GM23338 (cell line): ENCODE results near the gene TSPAN13. TPM values are rescaled to one million over a fixed set of nuclear protein-coding genes. Genes with fewer than 3 reads are reported as not detected.

Experiments used
- ATAC-seq: fragments of 200-7000 bp; cut with Tn5 transposase; 3 replicates; pipeline ENCODE4 v1.9.1; 2020
- DNase-seq: peaks from one replicate; pipeline ENCODE4 v3.0.0-alpha.2; 2015; ENCODE audit warnings: low spot score
- H2AFZ ChIP-seq: fragments of 200-600 bp; sonication (generic); 2 replicates; pipeline ENCODE4 v1.8.0; 2016; ENCODE audit warnings: antibody characterized with exemption, mild to moderate bottlenecking, moderate library complexity
- H3F3A ChIP-seq: fragments of 200-600 bp; sonication (generic); replicated peaks from 2 replicates; pipeline ENCODE4 v1.8.0; 2017; ENCODE audit warnings: antibody characterized with exemption, mixed run types, low read depth
- H3K27ac ChIP-seq: fragments of 200-600 bp; sonication (generic); 2 replicates; pipeline ENCODE4 v1.6.1; 2016; ENCODE audit warnings: low read depth
- H3K27me3 ChIP-seq: fragments of 200-600 bp; sonication (generic); 2 replicates; pipeline ENCODE4 v1.8.0; 2016; ENCODE audit warnings: mild to moderate bottlenecking, mixed run types, moderate library complexity; ENCODE audit not compliant: insufficient read depth
- H3K36me3 ChIP-seq: fragments of 200-600 bp; sonication (generic); 2 replicates; pipeline ENCODE4 v1.8.0; 2016; ENCODE audit warnings: mild to moderate bottlenecking; ENCODE audit not compliant: insufficient read depth
- H3K4me1 ChIP-seq: fragments of 200-600 bp; sonication (generic); 2 replicates; pipeline ENCODE4 v1.8.0; 2016; ENCODE audit warnings: mild to moderate bottlenecking, moderate library complexity; ENCODE audit not compliant: insufficient read depth
- H3K4me2 ChIP-seq: fragments of 200-600 bp; sonication (generic); 2 replicates; pipeline ENCODE4 v1.7.1; 2017; ENCODE audit warnings: mixed run types
- H3K4me3 ChIP-seq: fragments of 200-600 bp; sonication (generic); 2 replicates; pipeline ENCODE4 v1.6.1; 2016; ENCODE audit warnings: mixed run types
- H3K79me2 ChIP-seq: fragments of 200-600 bp; sonication (generic); replicated peaks from 2 replicates; pipeline ENCODE4 v1.8.0; 2017; ENCODE audit warnings: mild to moderate bottlenecking; ENCODE audit not compliant: insufficient read depth
- H3K9me2 ChIP-seq: fragments of 200-600 bp; sonication (generic); 2 replicates; pipeline ENCODE4 v1.8.0; 2017; ENCODE audit not compliant: insufficient read depth
- H4K20me1 ChIP-seq: fragments of 200-600 bp; sonication (generic); replicated peaks from 2 replicates; pipeline ENCODE4 v1.8.0; 2017; ENCODE audit warnings: mild to moderate bottlenecking; ENCODE audit not compliant: insufficient read depth
- H3K27ac Mint-ChIP-seq: 2 replicates; pipeline ENCODE4 v1.8.0; 2020; ENCODE audit warnings: inconsistent platforms, mild to moderate bottlenecking, moderate library complexity, mixed read lengths
- H3K27me3 Mint-ChIP-seq: 3 replicates; pipeline ENCODE4 v1.8.0; 2022; ENCODE audit warnings: low read depth, mild to moderate bottlenecking, moderate library complexity, mixed read lengths, inconsistent platforms; ENCODE audit not compliant: insufficient read depth, poor library complexity
- H3K36me3 Mint-ChIP-seq: 3 replicates; pipeline ENCODE4 v1.8.0; 2021; ENCODE audit warnings: low read depth, mild to moderate bottlenecking, inconsistent platforms, moderate library complexity, mixed read lengths
- H3K4me1 Mint-ChIP-seq: 3 replicates; pipeline ENCODE4 v1.8.0; 2020; ENCODE audit warnings: mild to moderate bottlenecking, inconsistent platforms, mixed read lengths
- H3K4me3 Mint-ChIP-seq: 3 replicates; pipeline ENCODE4 v1.8.0; 2021; ENCODE audit warnings: moderate library complexity, mild to moderate bottlenecking, inconsistent platforms, mixed read lengths
- H3K9me3 Mint-ChIP-seq: 3 replicates; pipeline ENCODE4 v1.8.0; 2020; ENCODE audit warnings: moderate library complexity, mild to moderate bottlenecking, inconsistent platforms, mixed read lengths
- CREB1 ChIP-seq: fragments of 250-450 bp; sonication (Bioruptor Pico); IDR thresholded peaks from 2 replicates; pipeline ENCODE4 v1.5.0; 2020; ENCODE audit warnings: low read depth, mild to moderate bottlenecking, moderate library complexity
- EZH2 ChIP-seq: fragments of 200-600 bp; sonication (generic); IDR thresholded peaks from one replicate; pipeline ENCODE4 v1.8.0; 2017; ENCODE audit warnings: antibody characterized with exemption, mild to moderate bottlenecking, low read depth; ENCODE audit not compliant: unreplicated experiment
- EZH2phosphoT487 ChIP-seq: fragments of 200-600 bp; sonication (generic); IDR thresholded peaks from one replicate; pipeline ENCODE4 v1.8.1; 2018; ENCODE audit warnings: antibody characterized with exemption; ENCODE audit not compliant: unreplicated experiment
- JUNB ChIP-seq: IDR thresholded peaks from one replicate; pipeline ENCODE4 v1.6.1; 2016; ENCODE audit warnings: antibody characterized with exemption; ENCODE audit not compliant: unreplicated experiment
- NANOG ChIP-seq: IDR thresholded peaks from 2 replicates; pipeline ENCODE4 v1.6.1; 2016; ENCODE audit warnings: antibody characterized with exemption, borderline replicate concordance
- POLR2AphosphoS5 ChIP-seq: IDR thresholded peaks from 2 replicates; pipeline ENCODE4 v1.6.1; 2016; ENCODE audit warnings: antibody characterized with exemption, low read depth
- STAT1 ChIP-seq: IDR thresholded peaks from one replicate; pipeline ENCODE4 v1.6.1; 2016; ENCODE audit warnings: antibody characterized with exemption; ENCODE audit not compliant: unreplicated experiment
- ZNF114 ChIP-seq: fragments of 250-450 bp; sonication (Bioruptor Pico); IDR thresholded peaks from 2 replicates; pipeline ENCODE4 v1.5.0; 2020; ENCODE audit warnings: mild to moderate bottlenecking, moderate library complexity
- ZNF331 ChIP-seq: fragments of 250-450 bp; sonication (Bioruptor Pico); IDR thresholded peaks from 2 replicates; pipeline ENCODE4 v1.5.0; 2020; ENCODE audit warnings: low read depth, mild to moderate bottlenecking, moderate library complexity
- polyA plus RNA-seq: library from polyadenylated mRNA; unstranded; fragments of >200 nt; fragmentation: Nextera tagmentation; extraction: Ambion mirVana; gene quantifications from 2 replicates; pipeline ENCODE4 v1.2.1, GENCODE V29; 2016
- total RNA-seq: library from RNA; depleted of rRNA; stranded (reverse); fragments of >200 nt; shearing (Covaris generic); gene quantifications from 2 replicates; pipeline ENCODE4 v1.2.3, GENCODE V29; 2014
- TF ChIP-seq, protein P1 (sequence below): IDR thresholded peaks from 2 replicates; pipeline ENCODE4 v1.6.1; 2016; ENCODE audit warnings: antibody characterized with exemption
- TF ChIP-seq, protein P2 (sequence below): IDR thresholded peaks from one replicate; pipeline ENCODE4 v1.6.1; 2018; ENCODE audit warnings: antibody characterized with exemption; ENCODE audit not compliant: unreplicated experiment
- TF ChIP-seq, protein P3 (sequence below), 2 experiments: fragments of 200-600 bp in 1 of 2; sonication (generic) in 1 of 2; conservative IDR thresholded peaks; 2 replicates each; pipeline versions ENCODE4 v1.5.1 to v1.6.1; 2016 to 2017; ENCODE audit warnings: antibody characterized with exemption in 2 of 2, low read depth in 2 of 2, mild to moderate bottlenecking in 2 of 2, moderate library complexity in 1 of 2
- TF ChIP-seq, protein P4 (sequence below): fragments of 250-450 bp; sonication (Bioruptor Pico); IDR thresholded peaks from 2 replicates; pipeline ENCODE4 v1.5.0; 2020; ENCODE audit warnings: mild to moderate bottlenecking, moderate library complexity

TSPAN13 gene
- total and polyA plus RNA-seq, 2 experiments from 2014 or later = 27.6 to 40.9 TPM

DNA sequence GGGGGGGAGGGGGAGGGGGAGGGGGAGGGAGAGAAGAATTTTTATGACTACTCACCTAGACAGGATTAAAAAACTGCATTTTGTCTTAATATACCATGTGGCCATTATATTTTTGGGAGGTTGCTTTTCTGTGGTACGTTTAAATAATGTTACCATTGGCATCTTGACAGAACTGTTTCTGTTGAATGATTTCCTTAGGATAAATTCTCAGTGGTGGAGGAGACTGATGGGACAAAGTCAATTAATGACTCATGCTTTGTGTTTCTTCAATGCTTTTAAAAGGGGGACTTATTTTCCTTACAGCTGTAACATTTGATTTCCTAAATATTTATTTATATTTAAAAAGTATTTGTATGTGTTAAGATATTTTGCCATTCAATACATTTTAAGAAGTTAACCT, 37.5 kb downstream of the TSPAN13 start:
- Histone ChIP-seq H3K27ac (no peak overlapping the region), H3K4me3 (no peak overlapping the region), H3K36me3 (no peaks in the 10 kb centered on the region), H3K27me3 (no peaks in the 10 kb centered on the region), H3K9me2 (no peaks in the 10 kb centered on the region), H3K4me1 (no peaks in the 10 kb centered on the region), H4K20me1 (no peaks in the 10 kb centered on the region), H2AFZ (no peak overlapping the region), H3F3A (no peaks in the 10 kb centered on the region), H3K4me2 (no peak overlapping the region), H3K79me2 (no peaks in the 10 kb centered on the region)
- H3K27me3 Mint-ChIP-seq = no peaks in the 10 kb centered on the region
- no peak overlapping the region for H3K4me3 Mint-ChIP-seq
- H3K4me1 Mint-ChIP-seq = no peaks in the 10 kb centered on the region
- peaks cover 3% of the 10 kb centered on the region; the same call in 2 of the 3 replicates for H3K36me3 Mint-ChIP-seq
- H3K9me3 Mint-ChIP-seq = no peaks in the 10 kb centered on the region; the same call in 1 of the 3 replicates
- TF ChIP-seq ZNF331 (CRISPR knock-in tag) = no peak
- TF ChIP-seq, protein P1, sequence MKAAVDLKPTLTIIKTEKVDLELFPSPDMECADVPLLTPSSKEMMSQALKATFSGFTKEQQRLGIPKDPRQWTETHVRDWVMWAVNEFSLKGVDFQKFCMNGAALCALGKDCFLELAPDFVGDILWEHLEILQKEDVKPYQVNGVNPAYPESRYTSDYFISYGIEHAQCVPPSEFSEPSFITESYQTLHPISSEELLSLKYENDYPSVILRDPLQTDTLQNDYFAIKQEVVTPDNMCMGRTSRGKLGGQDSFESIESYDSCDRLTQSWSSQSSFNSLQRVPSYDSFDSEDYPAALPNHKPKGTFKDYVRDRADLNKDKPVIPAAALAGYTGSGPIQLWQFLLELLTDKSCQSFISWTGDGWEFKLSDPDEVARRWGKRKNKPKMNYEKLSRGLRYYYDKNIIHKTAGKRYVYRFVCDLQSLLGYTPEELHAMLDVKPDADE = no peak
- TF ChIP-seq, protein P2, sequence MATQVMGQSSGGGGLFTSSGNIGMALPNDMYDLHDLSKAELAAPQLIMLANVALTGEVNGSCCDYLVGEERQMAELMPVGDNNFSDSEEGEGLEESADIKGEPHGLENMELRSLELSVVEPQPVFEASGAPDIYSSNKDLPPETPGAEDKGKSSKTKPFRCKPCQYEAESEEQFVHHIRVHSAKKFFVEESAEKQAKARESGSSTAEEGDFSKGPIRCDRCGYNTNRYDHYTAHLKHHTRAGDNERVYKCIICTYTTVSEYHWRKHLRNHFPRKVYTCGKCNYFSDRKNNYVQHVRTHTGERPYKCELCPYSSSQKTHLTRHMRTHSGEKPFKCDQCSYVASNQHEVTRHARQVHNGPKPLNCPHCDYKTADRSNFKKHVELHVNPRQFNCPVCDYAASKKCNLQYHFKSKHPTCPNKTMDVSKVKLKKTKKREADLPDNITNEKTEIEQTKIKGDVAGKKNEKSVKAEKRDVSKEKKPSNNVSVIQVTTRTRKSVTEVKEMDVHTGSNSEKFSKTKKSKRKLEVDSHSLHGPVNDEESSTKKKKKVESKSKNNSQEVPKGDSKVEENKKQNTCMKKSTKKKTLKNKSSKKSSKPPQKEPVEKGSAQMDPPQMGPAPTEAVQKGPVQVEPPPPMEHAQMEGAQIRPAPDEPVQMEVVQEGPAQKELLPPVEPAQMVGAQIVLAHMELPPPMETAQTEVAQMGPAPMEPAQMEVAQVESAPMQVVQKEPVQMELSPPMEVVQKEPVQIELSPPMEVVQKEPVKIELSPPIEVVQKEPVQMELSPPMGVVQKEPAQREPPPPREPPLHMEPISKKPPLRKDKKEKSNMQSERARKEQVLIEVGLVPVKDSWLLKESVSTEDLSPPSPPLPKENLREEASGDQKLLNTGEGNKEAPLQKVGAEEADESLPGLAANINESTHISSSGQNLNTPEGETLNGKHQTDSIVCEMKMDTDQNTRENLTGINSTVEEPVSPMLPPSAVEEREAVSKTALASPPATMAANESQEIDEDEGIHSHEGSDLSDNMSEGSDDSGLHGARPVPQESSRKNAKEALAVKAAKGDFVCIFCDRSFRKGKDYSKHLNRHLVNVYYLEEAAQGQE = no peak
- TF ChIP-seq ZNF114 = no peak
- no peak for TF ChIP-seq STAT1
- TF ChIP-seq, protein P3, sequence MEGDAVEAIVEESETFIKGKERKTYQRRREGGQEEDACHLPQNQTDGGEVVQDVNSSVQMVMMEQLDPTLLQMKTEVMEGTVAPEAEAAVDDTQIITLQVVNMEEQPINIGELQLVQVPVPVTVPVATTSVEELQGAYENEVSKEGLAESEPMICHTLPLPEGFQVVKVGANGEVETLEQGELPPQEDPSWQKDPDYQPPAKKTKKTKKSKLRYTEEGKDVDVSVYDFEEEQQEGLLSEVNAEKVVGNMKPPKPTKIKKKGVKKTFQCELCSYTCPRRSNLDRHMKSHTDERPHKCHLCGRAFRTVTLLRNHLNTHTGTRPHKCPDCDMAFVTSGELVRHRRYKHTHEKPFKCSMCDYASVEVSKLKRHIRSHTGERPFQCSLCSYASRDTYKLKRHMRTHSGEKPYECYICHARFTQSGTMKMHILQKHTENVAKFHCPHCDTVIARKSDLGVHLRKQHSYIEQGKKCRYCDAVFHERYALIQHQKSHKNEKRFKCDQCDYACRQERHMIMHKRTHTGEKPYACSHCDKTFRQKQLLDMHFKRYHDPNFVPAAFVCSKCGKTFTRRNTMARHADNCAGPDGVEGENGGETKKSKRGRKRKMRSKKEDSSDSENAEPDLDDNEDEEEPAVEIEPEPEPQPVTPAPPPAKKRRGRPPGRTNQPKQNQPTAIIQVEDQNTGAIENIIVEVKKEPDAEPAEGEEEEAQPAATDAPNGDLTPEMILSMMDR (conservative IDR thresholded peaks at IDR 0.05; ENCODE audit: low read depth in 2 of 2) = no peak
- TF ChIP-seq NANOG = no peak
- no peak for TF ChIP-seq POLR2AphosphoS5
- TF ChIP-seq JUNB = no peak
- TF ChIP-seq EZH2 = no peak
- TF ChIP-seq CREB1 (CRISPR knock-in tag) = no peak
- no peak for TF ChIP-seq EZH2phosphoT487
- TF ChIP-seq, protein P4, sequence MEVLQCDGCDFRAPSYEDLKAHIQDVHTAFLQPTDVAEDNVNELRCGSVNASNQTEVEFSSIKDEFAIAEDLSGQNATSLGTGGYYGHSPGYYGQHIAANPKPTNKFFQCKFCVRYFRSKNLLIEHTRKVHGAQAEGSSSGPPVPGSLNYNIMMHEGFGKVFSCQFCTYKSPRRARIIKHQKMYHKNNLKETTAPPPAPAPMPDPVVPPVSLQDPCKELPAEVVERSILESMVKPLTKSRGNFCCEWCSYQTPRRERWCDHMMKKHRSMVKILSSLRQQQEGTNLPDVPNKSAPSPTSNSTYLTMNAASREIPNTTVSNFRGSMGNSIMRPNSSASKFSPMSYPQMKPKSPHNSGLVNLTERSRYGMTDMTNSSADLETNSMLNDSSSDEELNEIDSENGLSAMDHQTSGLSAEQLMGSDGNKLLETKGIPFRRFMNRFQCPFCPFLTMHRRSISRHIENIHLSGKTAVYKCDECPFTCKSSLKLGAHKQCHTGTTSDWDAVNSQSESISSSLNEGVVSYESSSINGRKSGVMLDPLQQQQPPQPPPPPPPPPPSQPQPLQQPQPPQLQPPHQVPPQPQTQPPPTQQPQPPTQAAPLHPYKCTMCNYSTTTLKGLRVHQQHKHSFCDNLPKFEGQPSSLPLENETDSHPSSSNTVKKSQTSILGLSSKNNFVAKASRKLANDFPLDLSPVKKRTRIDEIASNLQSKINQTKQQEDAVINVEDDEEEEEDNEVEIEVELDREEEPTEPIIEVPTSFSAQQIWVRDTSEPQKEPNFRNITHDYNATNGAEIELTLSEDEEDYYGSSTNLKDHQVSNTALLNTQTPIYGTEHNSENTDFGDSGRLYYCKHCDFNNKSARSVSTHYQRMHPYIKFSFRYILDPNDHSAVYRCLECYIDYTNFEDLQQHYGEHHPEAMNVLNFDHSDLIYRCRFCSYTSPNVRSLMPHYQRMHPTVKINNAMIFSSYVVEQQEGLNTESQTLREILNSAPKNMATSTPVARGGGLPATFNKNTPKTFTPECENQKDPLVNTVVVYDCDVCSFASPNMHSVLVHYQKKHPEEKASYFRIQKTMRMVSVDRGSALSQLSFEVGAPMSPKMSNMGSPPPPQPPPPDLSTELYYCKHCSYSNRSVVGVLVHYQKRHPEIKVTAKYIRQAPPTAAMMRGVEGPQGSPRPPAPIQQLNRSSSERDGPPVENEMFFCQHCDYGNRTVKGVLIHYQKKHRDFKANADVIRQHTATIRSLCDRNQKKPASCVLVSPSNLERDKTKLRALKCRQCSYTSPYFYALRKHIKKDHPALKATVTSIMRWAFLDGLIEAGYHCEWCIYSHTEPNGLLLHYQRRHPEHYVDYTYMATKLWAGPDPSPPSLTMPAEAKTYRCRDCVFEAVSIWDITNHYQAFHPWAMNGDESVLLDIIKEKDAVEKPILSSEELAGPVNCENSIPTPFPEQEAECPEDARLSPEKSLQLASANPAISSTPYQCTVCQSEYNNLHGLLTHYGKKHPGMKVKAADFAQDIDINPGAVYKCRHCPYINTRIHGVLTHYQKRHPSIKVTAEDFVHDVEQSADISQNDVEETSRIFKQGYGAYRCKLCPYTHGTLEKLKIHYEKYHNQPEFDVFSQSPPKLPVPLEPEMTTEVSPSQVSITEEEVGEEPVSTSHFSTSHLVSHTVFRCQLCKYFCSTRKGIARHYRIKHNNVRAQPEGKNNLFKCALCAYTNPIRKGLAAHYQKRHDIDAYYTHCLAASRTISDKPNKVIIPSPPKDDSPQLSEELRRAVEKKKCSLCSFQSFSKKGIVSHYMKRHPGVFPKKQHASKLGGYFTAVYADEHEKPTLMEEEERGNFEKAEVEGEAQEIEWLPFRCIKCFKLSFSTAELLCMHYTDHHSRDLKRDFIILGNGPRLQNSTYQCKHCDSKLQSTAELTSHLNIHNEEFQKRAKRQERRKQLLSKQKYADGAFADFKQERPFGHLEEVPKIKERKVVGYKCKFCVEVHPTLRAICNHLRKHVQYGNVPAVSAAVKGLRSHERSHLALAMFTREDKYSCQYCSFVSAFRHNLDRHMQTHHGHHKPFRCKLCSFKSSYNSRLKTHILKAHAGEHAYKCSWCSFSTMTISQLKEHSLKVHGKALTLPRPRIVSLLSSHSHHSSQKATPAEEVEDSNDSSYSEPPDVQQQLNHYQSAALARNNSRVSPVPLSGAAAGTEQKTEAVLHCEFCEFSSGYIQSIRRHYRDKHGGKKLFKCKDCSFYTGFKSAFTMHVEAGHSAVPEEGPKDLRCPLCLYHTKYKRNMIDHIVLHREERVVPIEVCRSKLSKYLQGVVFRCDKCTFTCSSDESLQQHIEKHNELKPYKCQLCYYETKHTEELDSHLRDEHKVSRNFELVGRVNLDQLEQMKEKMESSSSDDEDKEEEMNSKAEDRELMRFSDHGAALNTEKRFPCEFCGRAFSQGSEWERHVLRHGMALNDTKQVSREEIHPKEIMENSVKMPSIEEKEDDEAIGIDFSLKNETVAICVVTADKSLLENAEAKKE = no peak
- ATAC-seq = no peak
- H3K27ac Mint-ChIP-seq = no peak overlapping the region
- DNase-seq = no peak
